Measurements from ENCODE around the gene ANKRD37.

The ANKRD37 gene

GRCh38 chr4:185425647-185426352, 29.2 kb downstream of the ANKRD37 start, which contains the start of gene UFSP2:
TSS of gene UFSP2 (minus strand) at chr4:185425964. CDS start at chr4:185425868, 96 bp downstream.
- DNase-seq = peak; percentile 84

GRCh38 chr4:185426960-185427688, 30.5 kb downstream of the ANKRD37 start:
- DNase-seq = no peak

- DNase-seq = no peak
Observed at GRCh38 chr4:185429660-185430059, 33.0 kb downstream of the ANKRD37 start.

- DNase-seq = no peak
Observed at GRCh38 chr4:185435466-185435865, 38.8 kb downstream of the ANKRD37 start.

GRCh38 chr4:185437809-185438208, 41.2 kb downstream of the ANKRD37 start:
- DNase-seq = no peak

GRCh38 chr4:185441479-185441878, 44.8 kb downstream of the ANKRD37 start:
- no peak for DNase-seq

- no peak for DNase-seq
Observed at GRCh38 chr4:185445209-185445608, 48.6 kb downstream of the ANKRD37 start.

Data from stimulated activated CD4-positive, alpha-beta T cell treated with anti-CD3 and anti-CD28 coated beads, Interleukin-1b, Interleukin-23, amount 100 ng/mL, for 48 hours (primary cell).